Loucy (cell line): ENCODE measurements around the gene HOXB8.

Source experiments
- H2AFZ ChIP-seq: fragments of 200-600 bp; sonication (generic); 2 replicates; pipeline ENCODE4 v1.6.0; 2016; ENCODE audit warnings: antibody characterized with exemption, mild to moderate bottlenecking, low read length, moderate library complexity
- H3F3A ChIP-seq: fragments of 200-600 bp; 2 replicates; pipeline ENCODE4 v1.6.0; 2016; ENCODE audit warnings: antibody characterized with exemption, low read depth, mild to moderate bottlenecking
- H3K27me3 ChIP-seq: fragments of 200-600 bp; sonication (generic); 2 replicates; pipeline ENCODE4 v1.6.1; 2014; ENCODE audit warnings: low read length, mild to moderate bottlenecking; ENCODE audit not compliant: insufficient read depth, poor library complexity, severe bottlenecking
- H3K36me3 ChIP-seq: fragments of 200-600 bp; sonication (generic); 2 replicates; pipeline ENCODE4 v1.6.1; 2016; ENCODE audit warnings: low read length; ENCODE audit not compliant: insufficient read depth
- H3K4me1 ChIP-seq: fragments of 200-600 bp; sonication (generic); 2 replicates; pipeline ENCODE4 v1.5.1; 2014; ENCODE audit warnings: low read length, mild to moderate bottlenecking; ENCODE audit not compliant: insufficient read depth, poor library complexity, severe bottlenecking
- H3K4me2 ChIP-seq: fragments of 200-600 bp; sonication (generic); 2 replicates; pipeline ENCODE4 v1.6.0; 2014; ENCODE audit warnings: antibody characterized with exemption, low read length, low read depth, mild to moderate bottlenecking; ENCODE audit not compliant: poor library complexity, severe bottlenecking
- H3K4me3 ChIP-seq: fragments of 200-600 bp; sonication (generic); 2 replicates; pipeline ENCODE4 v1.5.1; 2014; ENCODE audit warnings: low read length, mild to moderate bottlenecking, mixed read lengths; ENCODE audit not compliant: poor library complexity, severe bottlenecking
- H3K79me2 ChIP-seq: fragments of 200-600 bp; sonication (generic); 2 replicates; pipeline ENCODE4 v1.6.1; 2014; ENCODE audit warnings: low read length; ENCODE audit not compliant: insufficient read depth
- H3K9ac ChIP-seq: fragments of 200-600 bp; sonication (generic); 2 replicates; pipeline ENCODE4 v1.6.0; 2014; ENCODE audit warnings: mild to moderate bottlenecking, low read depth, low read length, moderate library complexity; ENCODE audit not compliant: poor library complexity, severe bottlenecking
- H3K9me2 ChIP-seq: fragments of 200-600 bp; sonication (generic); replicated peaks from 2 replicates; pipeline ENCODE4 v1.6.1; 2016; ENCODE audit warnings: low read depth, low read length, mixed read lengths
- H3K9me3 ChIP-seq: fragments of 200-600 bp; sonication (generic); 2 replicates; pipeline ENCODE4 v1.6.1; 2014; ENCODE audit warnings: mild to moderate bottlenecking, antibody characterized with exemption, low read length, low read depth; ENCODE audit not compliant: insufficient read depth
- H4K20me1 ChIP-seq: fragments of 200-600 bp; sonication (generic); 2 replicates; pipeline ENCODE4 v1.6.0; 2014; ENCODE audit warnings: antibody characterized with exemption, low read length, mild to moderate bottlenecking; ENCODE audit not compliant: insufficient read depth, poor library complexity, severe bottlenecking
- EZH2phosphoT487 ChIP-seq: fragments of 200-600 bp; IDR thresholded peaks from 2 replicates; pipeline ENCODE4 v1.6.1; 2018; ENCODE audit warnings: antibody characterized with exemption, mild to moderate bottlenecking, moderate library complexity, borderline replicate concordance
- TF ChIP-seq, protein P1 (sequence below): fragments of 200-600 bp; sonication (generic); conservative IDR thresholded peaks from 2 replicates; pipeline ENCODE4 v1.5.1; 2014; ENCODE audit warnings: mild to moderate bottlenecking, antibody characterized with exemption, low read length

Gene HOXB8

GRCh38 chr17:48594538-48595277 is 20.4 kb downstream of the HOXB8 start:
- H3K36me3 ChIP-seq: peaks cover 69% of the 10 kb centered on the region
- H4K20me1 ChIP-seq: peaks cover 79% of the 10 kb centered on the region
- H3K4me3 ChIP-seq: peak overlapping the region; percentile 89
- H3K27me3 ChIP-seq: peaks cover 42% of the 10 kb centered on the region
- H3K4me1 ChIP-seq: peaks cover 30% of the 10 kb centered on the region
- TF ChIP-seq EZH2phosphoT487: no peak
- TF ChIP-seq, protein P1, sequence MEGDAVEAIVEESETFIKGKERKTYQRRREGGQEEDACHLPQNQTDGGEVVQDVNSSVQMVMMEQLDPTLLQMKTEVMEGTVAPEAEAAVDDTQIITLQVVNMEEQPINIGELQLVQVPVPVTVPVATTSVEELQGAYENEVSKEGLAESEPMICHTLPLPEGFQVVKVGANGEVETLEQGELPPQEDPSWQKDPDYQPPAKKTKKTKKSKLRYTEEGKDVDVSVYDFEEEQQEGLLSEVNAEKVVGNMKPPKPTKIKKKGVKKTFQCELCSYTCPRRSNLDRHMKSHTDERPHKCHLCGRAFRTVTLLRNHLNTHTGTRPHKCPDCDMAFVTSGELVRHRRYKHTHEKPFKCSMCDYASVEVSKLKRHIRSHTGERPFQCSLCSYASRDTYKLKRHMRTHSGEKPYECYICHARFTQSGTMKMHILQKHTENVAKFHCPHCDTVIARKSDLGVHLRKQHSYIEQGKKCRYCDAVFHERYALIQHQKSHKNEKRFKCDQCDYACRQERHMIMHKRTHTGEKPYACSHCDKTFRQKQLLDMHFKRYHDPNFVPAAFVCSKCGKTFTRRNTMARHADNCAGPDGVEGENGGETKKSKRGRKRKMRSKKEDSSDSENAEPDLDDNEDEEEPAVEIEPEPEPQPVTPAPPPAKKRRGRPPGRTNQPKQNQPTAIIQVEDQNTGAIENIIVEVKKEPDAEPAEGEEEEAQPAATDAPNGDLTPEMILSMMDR: no peak
- H3K9ac ChIP-seq: peak overlapping the region; percentile 100
- peak overlapping the region; percentile 98 for H3K4me2 ChIP-seq
- no peak overlapping the region for H2AFZ ChIP-seq
- peaks cover 7% of the 10 kb centered on the region; the same call in 1 of the 2 replicates for H3F3A ChIP-seq
- no peaks in the 10 kb centered on the region for H3K9me2 ChIP-seq
- peaks cover 98% of the 10 kb centered on the region for H3K79me2 ChIP-seq
- no peaks in the 10 kb centered on the region for H3K9me3 ChIP-seq

GRCh38 chr17:48593840-48594537 is 21.1 kb downstream of the HOXB8 start:
- no peak overlapping the region for H2AFZ ChIP-seq
- peaks cover 47% of the 10 kb centered on the region for H3K27me3 ChIP-seq
- no peaks in the 10 kb centered on the region for H3K9me2 ChIP-seq
- no peak for TF ChIP-seq EZH2phosphoT487
- TF ChIP-seq, protein P1: peak; percentile 85
- H3K4me3 ChIP-seq: peak overlapping the region; percentile 89
- H3K4me2 ChIP-seq: peak overlapping the region; percentile 98
- peaks cover 7% of the 10 kb centered on the region; the same call in 1 of the 2 replicates for H3F3A ChIP-seq
- peaks cover 26% of the 10 kb centered on the region for H3K4me1 ChIP-seq
- peaks cover 79% of the 10 kb centered on the region for H4K20me1 ChIP-seq
- H3K9me3 ChIP-seq: no peaks in the 10 kb centered on the region
- peak overlapping the region; percentile 100 for H3K9ac ChIP-seq
- H3K36me3 ChIP-seq: peaks cover 61% of the 10 kb centered on the region
- peaks cover 98% of the 10 kb centered on the region for H3K79me2 ChIP-seq

DNA sequence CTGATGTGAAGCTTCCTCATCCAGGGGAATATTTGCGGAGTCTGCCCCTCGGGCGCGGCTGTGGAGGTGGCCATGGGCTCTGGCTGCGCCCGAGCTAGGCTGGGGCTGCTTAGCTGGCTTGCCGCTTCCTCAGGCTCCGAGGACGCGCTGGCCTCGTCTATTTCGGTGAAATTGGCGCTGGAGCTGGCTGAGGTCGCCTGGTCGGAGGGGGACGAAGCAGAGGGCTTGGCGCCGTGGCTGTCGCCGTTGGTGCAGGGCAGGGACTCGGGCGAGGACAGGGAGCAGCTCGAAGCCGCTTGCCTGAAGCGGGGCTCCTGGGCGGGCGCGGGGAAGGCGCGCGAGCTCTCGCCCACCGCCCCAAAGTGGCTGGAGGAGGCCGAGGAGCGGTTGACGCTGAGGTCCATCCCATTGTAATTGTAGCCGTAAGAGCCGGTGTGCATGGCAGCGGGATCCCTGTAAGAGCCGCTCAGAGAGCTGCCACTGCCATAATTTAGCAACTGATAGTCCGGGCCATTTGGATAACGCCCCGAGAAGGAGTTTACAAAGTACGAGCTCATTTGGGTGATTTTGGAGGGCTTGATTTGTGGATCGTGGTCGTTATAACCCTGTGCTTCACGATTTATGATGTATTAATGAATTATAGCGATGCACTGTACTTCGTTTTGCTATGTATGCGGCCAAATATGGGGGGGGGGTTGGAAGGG is 21.8 kb downstream of the HOXB8 start, which contains the start of gene HOXB5:
Gene HOXB5, minus strand, starts transcription at position 654 of the 704 bp plus-strand sequence. Its CDS starts 97 bp downstream, at position 557.
- H3K4me2 ChIP-seq: peak within 1 kb of the TSS; percentile 98
- H3F3A ChIP-seq: peaks cover 7% of the 10 kb centered on the region; the same call in 1 of the 2 replicates
- no peaks in the 10 kb centered on the region for H3K9me3 ChIP-seq
- peaks cover 33% of the 10 kb centered on the region for H3K4me1 ChIP-seq
- H4K20me1 ChIP-seq: peaks cover 79% of the 10 kb centered on the region
- H2AFZ ChIP-seq: no peak within 1 kb of the TSS
- H3K4me3 ChIP-seq: peak within 1 kb of the TSS; percentile 89
- no peak for TF ChIP-seq EZH2phosphoT487
- TF ChIP-seq, protein P1: no peak
- H3K36me3 ChIP-seq: peaks cover 55% of the 10 kb centered on the region
- H3K9ac ChIP-seq: peak within 1 kb of the TSS; percentile 100
- no peaks in the 10 kb centered on the region for H3K9me2 ChIP-seq
- H3K27me3 ChIP-seq: peaks cover 43% of the 10 kb centered on the region
- H3K79me2 ChIP-seq: peaks cover 98% of the 10 kb centered on the region
